HepG2 (cell line): ENCODE data around the gene TRPV2. TPM values are rescaled to one million over a fixed set of nuclear protein-coding genes. Genes with fewer than 3 reads are reported as not detected.

ENCODE experiments used
- CEBPB ChIP-seq: IDR thresholded peaks from 2 replicates; pipeline ENCODE4 v1.6.1; 2011; ENCODE audit warnings: low read depth, low read length, improper control_type of control experiment, borderline replicate concordance
- CREM ChIP-seq, 2 experiments: sonication (generic) in 1 of 2; formaldehyde crosslinking in 1 of 2; IDR thresholded peaks; 2 replicates each; pipeline versions ENCODE4 v1.4.0 to v1.6.1; 2016 to 2020; ENCODE audit warnings: antibody characterized with exemption in 1 of 2, mild to moderate bottlenecking in 1 of 2, missing genetic modification reagents in 1 of 2
- KAT2B ChIP-seq: fragments of 150-350 bp; IDR thresholded peaks from 2 replicates; pipeline ENCODE4 v1.6.1; 2014; ENCODE audit warnings: low read depth, low read length, borderline replicate concordance
- MED13 ChIP-seq: sonication (generic); formaldehyde crosslinking; IDR thresholded peaks from 2 replicates; pipeline ENCODE4 v1.5.0; 2020; ENCODE audit warnings: missing genetic modification reagents
- MIER3 ChIP-seq: IDR thresholded peaks from 2 replicates; pipeline ENCODE4 v1.6.1; 2016; ENCODE audit warnings: missing compliant biosample characterization, borderline replicate concordance
- RCOR2 ChIP-seq: IDR thresholded peaks from 2 replicates; pipeline ENCODE4 v1.6.1; 2016; ENCODE audit warnings: missing biosample characterization, missing genetic modification reagents
- RFX1 ChIP-seq: fragments of 450-650 bp; IDR thresholded peaks from 2 replicates; pipeline ENCODE4 v1.6.1; 2017
- TBP ChIP-seq: sonication (generic); formaldehyde crosslinking; IDR thresholded peaks from 2 replicates; pipeline ENCODE4 v1.5.0; 2020; ENCODE audit warnings: missing genetic modification reagents
- TEAD2 ChIP-seq: sonication (generic); formaldehyde crosslinking; IDR thresholded peaks from 2 replicates; pipeline ENCODE4 v1.9.0; 2021; ENCODE audit warnings: missing genetic modification reagents
- TSC22D2 ChIP-seq: sonication (generic); formaldehyde crosslinking; IDR thresholded peaks from 2 replicates; pipeline ENCODE4 v1.5.1; 2020; ENCODE audit warnings: missing genetic modification reagents, mild to moderate bottlenecking, borderline replicate concordance
- ZFP90 ChIP-seq: sonication (generic); formaldehyde crosslinking; IDR thresholded peaks from 2 replicates; pipeline ENCODE4 v1.8.0; 2022; ENCODE audit warnings: missing genetic modification reagents, mild to moderate bottlenecking, inconsistent platforms, borderline replicate concordance
- ZNF337 ChIP-seq: sonication (generic); formaldehyde crosslinking; IDR thresholded peaks from 2 replicates; pipeline ENCODE4 v1.5.1; 2020; ENCODE audit warnings: missing genetic modification reagents, low read depth, mild to moderate bottlenecking, borderline replicate concordance
- ZNF33A ChIP-seq: sonication (generic); formaldehyde crosslinking; IDR thresholded peaks from 2 replicates; pipeline ENCODE4 v1.5.1; 2020; ENCODE audit warnings: missing genetic modification reagents, mild to moderate bottlenecking, moderate library complexity, borderline replicate concordance
- ZNF562 ChIP-seq: sonication (generic); formaldehyde crosslinking; IDR thresholded peaks from 2 replicates; pipeline ENCODE4 v1.8.0; 2022; ENCODE audit warnings: missing genetic modification reagents, borderline replicate concordance
- ZNF564 ChIP-seq: sonication (generic); formaldehyde crosslinking; IDR thresholded peaks from 2 replicates; pipeline ENCODE4 v1.8.1; 2023; ENCODE audit warnings: mild to moderate bottlenecking, missing genetic modification reagents
- ZNF709 ChIP-seq: sonication (generic); formaldehyde crosslinking; IDR thresholded peaks from 2 replicates; pipeline ENCODE4 v1.5.0; 2020; ENCODE audit warnings: mild to moderate bottlenecking, missing genetic modification reagents
- ZNF776 ChIP-seq: sonication (generic); formaldehyde crosslinking; IDR thresholded peaks from 2 replicates; pipeline ENCODE4 v1.4.0; 2020; ENCODE audit warnings: mild to moderate bottlenecking, missing genetic modification reagents
- polyA plus RNA-seq, 8 experiments: library from polyadenylated mRNA; depleted of rRNA in 3 of 8; stranded (reverse) in 7 of 8; unstranded in 1 of 8; fragments of >200 nt; fragmentation: Illumina TruSeq in 4 of 8; extraction: Trizol in 4 of 8; gene quantifications; 2 replicates each; pipeline versions ENCODE4 v1.2.1 to v1.2.3, GENCODE V29; 2011 to 2016; ENCODE audit warnings: low read depth in 4 of 8, missing spikeins in 1 of 8, mixed read lengths in 1 of 8; ENCODE audit not compliant: insufficient read depth in 1 of 8
- total RNA-seq, 5 experiments: library from RNA; depleted of rRNA; stranded (reverse); fragments of >200 nt; fragmentation: Illumina TruSeq; extraction: Trizol; gene quantifications; 2 replicates each; pipeline ENCODE4 v1.2.3, GENCODE V29; 2016; ENCODE audit warnings: low read depth in 1 of 5
- TF ChIP-seq, protein P1 (sequence below), 2 experiments: fragments of 450-650 bp in 1 of 2; sonication (generic) in 1 of 2; formaldehyde crosslinking; IDR thresholded peaks; 2 replicates each; pipeline versions ENCODE4 v1.5.0 to v1.8.0; 2020 to 2022; ENCODE audit warnings: mild to moderate bottlenecking in 1 of 2, missing genetic modification reagents in 1 of 2
- TF ChIP-seq, protein P2 (sequence below), 2 experiments: sonication (generic) in 1 of 2; formaldehyde crosslinking in 1 of 2; IDR thresholded peaks; 2 replicates each; pipeline versions ENCODE4 v1.5.1 to v1.6.1; 2011 to 2020; ENCODE audit warnings: borderline replicate concordance in 1 of 2, low read depth in 1 of 2, low read length in 1 of 2, mild to moderate bottlenecking in 1 of 2, missing genetic modification reagents in 1 of 2, moderate library complexity in 1 of 2
- TF ChIP-seq, protein P3 (sequence below): sonication (generic); formaldehyde crosslinking; IDR thresholded peaks from 2 replicates; pipeline ENCODE4; 2020; ENCODE audit warnings: missing genetic modification reagents, mild to moderate bottlenecking, borderline replicate concordance
- TF ChIP-seq, protein P4 (sequence below): sonication (generic); formaldehyde crosslinking; IDR thresholded peaks from 2 replicates; pipeline ENCODE4 v1.5.0; 2020; ENCODE audit warnings: missing genetic modification reagents

The TRPV2 gene
- total and polyA plus RNA-seq, 2 of the 13 experiments (the other 11 are each of a cell fraction or from before 2014, with no cell fraction given) = 13.6 to 21.3 TPM

DNA sequence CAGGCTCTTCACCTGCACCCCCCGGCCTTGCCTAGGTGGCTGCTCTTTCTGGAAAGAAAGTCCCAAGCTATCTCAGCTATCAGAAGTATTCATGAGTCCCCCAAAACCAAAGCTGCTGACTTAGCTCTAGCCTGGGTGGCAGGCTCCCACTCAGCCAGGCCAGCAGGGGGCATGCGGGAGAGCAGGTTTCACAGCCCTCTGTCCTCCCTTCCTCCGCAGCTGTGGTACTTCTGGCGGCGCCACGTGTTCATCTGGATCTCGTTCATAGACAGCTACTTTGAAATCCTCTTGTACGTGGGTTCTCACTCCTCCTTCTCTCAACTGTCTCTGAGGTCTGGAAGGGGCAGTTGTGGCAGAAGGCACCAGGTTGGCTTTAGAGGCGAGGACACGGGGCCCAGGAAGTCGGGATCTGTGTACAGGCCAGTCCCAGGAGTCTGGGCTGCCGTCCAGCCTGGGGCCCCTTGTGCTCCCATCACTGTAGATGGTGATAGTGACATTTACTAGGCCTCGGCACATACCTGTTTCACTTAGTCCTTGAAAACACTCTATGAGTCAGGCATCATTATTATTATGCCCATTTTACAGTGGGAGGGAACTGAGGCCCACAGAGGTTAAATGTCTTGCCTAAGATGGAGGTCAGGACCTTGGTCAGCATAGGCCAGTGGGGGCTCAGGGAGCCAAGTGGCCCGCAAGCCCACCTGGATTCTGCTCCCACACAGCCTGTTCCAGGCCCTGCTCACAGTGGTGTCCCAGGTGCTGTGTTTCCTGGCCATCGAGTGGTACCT, 12.9 kb downstream of the TRPV2 start (continued):
- TF ChIP-seq TSC22D2 (CRISPR knock-in tag) = 0 out of 2 replicates have a peak, but pooled peaks have one; percentile 65
- TF ChIP-seq ZNF564 (CRISPR knock-in tag) = no peak
- no peak for TF ChIP-seq RCOR2
- TF ChIP-seq CREM (IDR thresholded peaks at IDR 0.05) = no peak
- no peak for TF ChIP-seq CREM (CRISPR knock-in tag; IDR thresholded peaks at IDR 0.05)
- no peak for TF ChIP-seq CEBPB
- TF ChIP-seq ZNF562 (CRISPR knock-in tag) = no peak
- no peak for TF ChIP-seq TEAD2 (CRISPR knock-in tag)
- TF ChIP-seq MIER3 (CRISPR knock-in tag) = no peak; the same call in 1 of the 2 replicates
- TF ChIP-seq, protein P1, sequence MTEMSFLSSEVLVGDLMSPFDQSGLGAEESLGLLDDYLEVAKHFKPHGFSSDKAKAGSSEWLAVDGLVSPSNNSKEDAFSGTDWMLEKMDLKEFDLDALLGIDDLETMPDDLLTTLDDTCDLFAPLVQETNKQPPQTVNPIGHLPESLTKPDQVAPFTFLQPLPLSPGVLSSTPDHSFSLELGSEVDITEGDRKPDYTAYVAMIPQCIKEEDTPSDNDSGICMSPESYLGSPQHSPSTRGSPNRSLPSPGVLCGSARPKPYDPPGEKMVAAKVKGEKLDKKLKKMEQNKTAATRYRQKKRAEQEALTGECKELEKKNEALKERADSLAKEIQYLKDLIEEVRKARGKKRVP (CRISPR knock-in tag; IDR thresholded peaks at IDR 0.05) = no peak
- TF ChIP-seq ZNF33A = no peak
- 0 out of 2 replicates have a peak, but pooled peaks have one; percentile 54 for TF ChIP-seq MED13
- TF ChIP-seq, protein P2, sequence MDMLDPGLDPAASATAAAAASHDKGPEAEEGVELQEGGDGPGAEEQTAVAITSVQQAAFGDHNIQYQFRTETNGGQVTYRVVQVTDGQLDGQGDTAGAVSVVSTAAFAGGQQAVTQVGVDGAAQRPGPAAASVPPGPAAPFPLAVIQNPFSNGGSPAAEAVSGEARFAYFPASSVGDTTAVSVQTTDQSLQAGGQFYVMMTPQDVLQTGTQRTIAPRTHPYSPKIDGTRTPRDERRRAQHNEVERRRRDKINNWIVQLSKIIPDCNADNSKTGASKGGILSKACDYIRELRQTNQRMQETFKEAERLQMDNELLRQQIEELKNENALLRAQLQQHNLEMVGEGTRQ (IDR thresholded peaks at IDR 0.05; ENCODE audit: low read depth, low read length) = 0 out of 2 replicates have a peak, but pooled peaks have one; percentile 21
- TF ChIP-seq, protein P2 (CRISPR knock-in tag; IDR thresholded peaks at IDR 0.05; ENCODE audit: borderline replicate concordance) = peak; percentile 46; the same call in 1 of the 2 replicates
- TF ChIP-seq ZNF776 = no peak
- 0 out of 2 replicates have a peak, but pooled peaks have one; percentile 51 for TF ChIP-seq ZFP90 (CRISPR knock-in tag)
- TF ChIP-seq KAT2B = no peak
- TF ChIP-seq TBP = no peak
- peak; percentile 63; the same call in 1 of the 2 replicates for TF ChIP-seq ZNF709 (CRISPR knock-in tag)
- TF ChIP-seq, protein P3, sequence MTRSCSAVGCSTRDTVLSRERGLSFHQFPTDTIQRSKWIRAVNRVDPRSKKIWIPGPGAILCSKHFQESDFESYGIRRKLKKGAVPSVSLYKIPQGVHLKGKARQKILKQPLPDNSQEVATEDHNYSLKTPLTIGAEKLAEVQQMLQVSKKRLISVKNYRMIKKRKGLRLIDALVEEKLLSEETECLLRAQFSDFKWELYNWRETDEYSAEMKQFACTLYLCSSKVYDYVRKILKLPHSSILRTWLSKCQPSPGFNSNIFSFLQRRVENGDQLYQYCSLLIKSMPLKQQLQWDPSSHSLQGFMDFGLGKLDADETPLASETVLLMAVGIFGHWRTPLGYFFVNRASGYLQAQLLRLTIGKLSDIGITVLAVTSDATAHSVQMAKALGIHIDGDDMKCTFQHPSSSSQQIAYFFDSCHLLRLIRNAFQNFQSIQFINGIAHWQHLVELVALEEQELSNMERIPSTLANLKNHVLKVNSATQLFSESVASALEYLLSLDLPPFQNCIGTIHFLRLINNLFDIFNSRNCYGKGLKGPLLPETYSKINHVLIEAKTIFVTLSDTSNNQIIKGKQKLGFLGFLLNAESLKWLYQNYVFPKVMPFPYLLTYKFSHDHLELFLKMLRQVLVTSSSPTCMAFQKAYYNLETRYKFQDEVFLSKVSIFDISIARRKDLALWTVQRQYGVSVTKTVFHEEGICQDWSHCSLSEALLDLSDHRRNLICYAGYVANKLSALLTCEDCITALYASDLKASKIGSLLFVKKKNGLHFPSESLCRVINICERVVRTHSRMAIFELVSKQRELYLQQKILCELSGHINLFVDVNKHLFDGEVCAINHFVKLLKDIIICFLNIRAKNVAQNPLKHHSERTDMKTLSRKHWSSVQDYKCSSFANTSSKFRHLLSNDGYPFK (CRISPR knock-in tag) = peak; percentile 31; the same call in 1 of the 2 replicates
- TF ChIP-seq ZNF337 = no peak
- TF ChIP-seq, protein P4, sequence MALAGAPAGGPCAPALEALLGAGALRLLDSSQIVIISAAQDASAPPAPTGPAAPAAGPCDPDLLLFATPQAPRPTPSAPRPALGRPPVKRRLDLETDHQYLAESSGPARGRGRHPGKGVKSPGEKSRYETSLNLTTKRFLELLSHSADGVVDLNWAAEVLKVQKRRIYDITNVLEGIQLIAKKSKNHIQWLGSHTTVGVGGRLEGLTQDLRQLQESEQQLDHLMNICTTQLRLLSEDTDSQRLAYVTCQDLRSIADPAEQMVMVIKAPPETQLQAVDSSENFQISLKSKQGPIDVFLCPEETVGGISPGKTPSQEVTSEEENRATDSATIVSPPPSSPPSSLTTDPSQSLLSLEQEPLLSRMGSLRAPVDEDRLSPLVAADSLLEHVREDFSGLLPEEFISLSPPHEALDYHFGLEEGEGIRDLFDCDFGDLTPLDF (CRISPR knock-in tag) = no peak
- no peak for TF ChIP-seq RFX1
